Body of pancreas (tissue), 4 donors: ENCODE data around the gene MICU1. TPM values are rescaled to one million over a fixed set of nuclear protein-coding genes. Genes with fewer than 3 reads are reported as not detected.
"Not testable (repeated sequence)": the region's sequence is repeated elsewhere in the genome, so short reads cannot be mapped to it uniquely, and the experiment has no call there.

Source experiments
- ATAC-seq: fragments of 150-250 bp; one replicate; pipeline ENCODE4 v1.9.1; 2016
- DNase-seq, 4 donors: peaks; one replicate each; pipeline ENCODE4 v3.0.0-alpha.2; 2019
- H3K27ac ChIP-seq, 4 donors: fragments of 200-600 bp; sonication (generic); 1 replicate in 3 of 4; 2 replicates in 1 of 4; pipeline versions ENCODE4 v1.5.1 to v1.6.1; 2016 to 2019; ENCODE audit warnings: mild to moderate bottlenecking in 1 of 4, mixed read lengths in 1 of 4, moderate library complexity in 1 of 4
- H3K27me3 ChIP-seq, 2 donors: fragments of 200-600 bp; sonication (generic); one replicate each; pipeline ENCODE4 v1.6.0; 2016; ENCODE audit warnings: mild to moderate bottlenecking in 1 of 2
- H3K36me3 ChIP-seq, 2 donors: fragments of 200-600 bp; sonication (generic); replicated peaks in 1 of 2; 2 replicates each; pipeline ENCODE4 v1.5.1; 2016; ENCODE audit warnings: low read depth in 2 of 2; ENCODE audit not compliant: insufficient read depth in 1 of 2
- H3K4me1 ChIP-seq: fragments of 200-600 bp; sonication (generic); one replicate; pipeline ENCODE4 v1.6.0; 2016
- H3K4me3 ChIP-seq, 2 donors: fragments of 200-600 bp; sonication (generic); 1 replicate in 1 of 2; 2 replicates in 1 of 2; pipeline ENCODE4 v1.5.1; 2016 to 2019
- H3K9me3 ChIP-seq, 3 donors: fragments of 200-600 bp; sonication (generic); 1 replicate in 2 of 3; 2 replicates in 1 of 3; pipeline ENCODE4 v1.5.1; 2016
- CTCF ChIP-seq, 7 experiments: fragments of 450-650 bp in 4 of 7; fragments of 200-600 bp in 3 of 7; sonication (generic) in 3 of 7; IDR thresholded peaks; one replicate each; pipeline ENCODE4 v1.5.1; 2016 to 2019; ENCODE audit warnings: antibody characterized with exemption in 7 of 7
- POLR2A ChIP-seq, 3 donors: fragments of 450-650 bp; IDR thresholded peaks; one replicate each; pipeline ENCODE4 v1.6.1; 2016; ENCODE audit warnings: antibody characterized with exemption in 3 of 3, mild to moderate bottlenecking in 2 of 3
- WGBS, 2 donors: methylation state at CpG; one replicate each; pipeline ENCODE4 v1.1.5; 2017; 5-methylcytosine and 5-hydroxymethylcytosine counted together
- intact Hi-C: fragments of 100-400 bp; cut with DNase I; formaldehyde crosslinking; loops from one replicate; pipeline ENCODE4 v1.15.1; 2023
- total RNA-seq, 2 donors: library from RNA; depleted of rRNA; stranded (reverse); fragments of >200 nt; gene quantifications; one replicate each; pipeline ENCODE4 v1.1.0, GENCODE V29; 2016

MICU1 gene
- total RNA-seq, 2 donors from 2014 or later: 14.0 to 23.1 TPM

- Histone ChIP-seq H3K27me3 (no peaks in the 10 kb centered on the region), H3K36me3 (no peaks in the 10 kb centered on the region), H3K9me3 (no peaks in the 10 kb centered on the region), H3K27ac (no peak overlapping the region), H3K4me3 (no peak overlapping the region), H3K4me1 (peaks cover 17% of the 10 kb centered on the region)
- 81 to 90% methylated on average over 2 of the region's 2 CpGs for WGBS, 2 donors
- TF ChIP-seq POLR2A (IDR thresholded peaks at IDR 0.05): no peak
- no peak for TF ChIP-seq CTCF (IDR thresholded peaks at IDR 0.05)
- intact Hi-C loops: loop anchor here (10.0 kb wide), 2 partner anchors 215 to 305 kb away; no protein-coding TSS in a partner anchor
- DNase-seq (no peak), ATAC-seq (no peak)
Measured at GRCh38 chr10:72349438-72349837, 276.4 kb downstream of the MICU1 start.

GRCh38 chr10:72348282-72348681 is 277.6 kb downstream of the MICU1 start:
- DNase-seq (no peak), ATAC-seq (no peak)
- Histone ChIP-seq H3K4me3 (no peak overlapping the region), H3K27ac (no peak overlapping the region), H3K4me1 (peaks cover 12% of the 10 kb centered on the region), H3K9me3 (no peaks in the 10 kb centered on the region), H3K36me3 (peaks cover 0 to 4% of the 10 kb centered on the region in 2 donors), H3K27me3 (no peaks in the 10 kb centered on the region)
- TF ChIP-seq POLR2A (IDR thresholded peaks at IDR 0.05): no peak
- TF ChIP-seq CTCF (IDR thresholded peaks at IDR 0.05): no peak
- WGBS, 2 donors: 92 to 96% methylated on average over 2 to 7 of the region's 7 CpGs
- intact Hi-C loops: loop anchor here (10.0 kb wide), 2 partner anchors 213 to 303 kb away; no protein-coding TSS in a partner anchor

GRCh38 chr10:72346117-72346516 is 279.8 kb downstream of the MICU1 start:
- not testable (repeated sequence) for H3K9me3 ChIP-seq, ATAC-seq, H3K4me1 ChIP-seq, H3K36me3 ChIP-seq, H3K27me3 ChIP-seq, H3K27ac ChIP-seq, DNase-seq, H3K4me3 ChIP-seq
- intact Hi-C loops: loop anchor here (10.0 kb wide), 2 partner anchors 211 to 301 kb away; no protein-coding TSS in a partner anchor
- WGBS, 2 donors: 94 to 96% methylated on average over 7 of the region's 7 CpGs

- 71 to 78% methylated on average over 7 to 11 of the region's 11 CpGs for WGBS, 2 donors
- H3K4me3 ChIP-seq: no peak overlapping the region
- peaks cover 0 to 4% of the 10 kb centered on the region in 2 donors for H3K36me3 ChIP-seq
- H3K9me3 ChIP-seq: no peaks in the 10 kb centered on the region
- ATAC-seq (no peak), DNase-seq (no peak)
- H3K27me3 ChIP-seq: no peaks in the 10 kb centered on the region
- peaks cover 5% of the 10 kb centered on the region for H3K4me1 ChIP-seq
- no peak overlapping the region for H3K27ac ChIP-seq
- intact Hi-C loops: loop anchor here (10.0 kb wide), 2 partner anchors 210 to 300 kb away; no protein-coding TSS in a partner anchor
- TF ChIP-seq POLR2A (IDR thresholded peaks at IDR 0.05): no peak
- no peak for TF ChIP-seq CTCF (IDR thresholded peaks at IDR 0.05)
Measured at GRCh38 chr10:72344932-72345331, 280.9 kb downstream of the MICU1 start.

GRCh38 chr10:72342911-72343310 is 283.0 kb downstream of the MICU1 start:
- peaks cover 5% of the 10 kb centered on the region for H3K4me1 ChIP-seq
- no peaks in the 10 kb centered on the region for H3K9me3 ChIP-seq
- DNase-seq (no peak), ATAC-seq (no peak)
- H3K27me3 ChIP-seq: no peaks in the 10 kb centered on the region
- intact Hi-C loops: loop anchor here (10.0 kb wide), 2 partner anchors 208 to 298 kb away; no protein-coding TSS in a partner anchor
- no peak overlapping the region for H3K27ac ChIP-seq
- H3K4me3 ChIP-seq: no peak overlapping the region
- 83 to 92% methylated on average over 4 to 5 of the region's 5 CpGs for WGBS, 2 donors
- H3K36me3 ChIP-seq: peaks cover 0 to 4% of the 10 kb centered on the region in 2 donors
- TF ChIP-seq CTCF (IDR thresholded peaks at IDR 0.05): no peak
- no peak for TF ChIP-seq POLR2A (IDR thresholded peaks at IDR 0.05)
